ENCODE results near the gene SPC25. TPM values are rescaled to one million over a fixed set of nuclear protein-coding genes. Genes with fewer than 3 reads are reported as not detected.

SPC25 gene
- total and polyA plus RNA-seq, 9 of the 15 experiments (the other 6 are each of a cell fraction or from before 2014, with no cell fraction given), result 44.8 to 100 (median 75.0) TPM

DNA sequence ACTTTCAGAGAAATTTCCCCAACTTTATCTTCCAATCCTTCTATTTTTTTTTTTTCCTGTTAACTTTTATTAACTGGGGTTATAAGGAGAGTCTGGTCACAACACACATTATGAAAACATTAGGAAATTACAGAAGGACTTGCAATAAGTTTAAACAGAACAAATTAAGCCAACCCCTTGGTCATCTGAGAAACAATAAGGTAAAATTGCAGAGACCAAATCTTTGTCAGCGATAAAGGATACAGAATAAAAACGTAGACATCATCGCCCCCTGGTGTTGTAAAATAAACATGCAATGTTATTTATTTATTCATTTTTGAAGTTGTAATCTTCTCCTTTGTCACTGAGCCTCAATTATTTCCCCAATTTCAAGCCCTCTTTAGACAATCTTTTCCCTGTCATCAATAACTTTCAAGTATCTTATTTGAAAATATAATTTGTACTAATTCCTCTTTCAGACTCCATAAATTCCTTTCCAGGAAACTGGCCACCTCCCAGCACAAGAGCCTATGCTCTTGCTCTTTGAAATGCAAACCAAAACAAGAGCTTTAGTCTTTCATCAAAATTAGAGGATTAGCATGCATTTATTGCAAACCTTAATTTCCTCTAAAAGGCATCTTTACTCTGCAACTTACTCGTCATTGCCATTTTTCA, 30.4 kb upstream of the SPC25 start (continued):
- TF ChIP-seq, protein P1, sequence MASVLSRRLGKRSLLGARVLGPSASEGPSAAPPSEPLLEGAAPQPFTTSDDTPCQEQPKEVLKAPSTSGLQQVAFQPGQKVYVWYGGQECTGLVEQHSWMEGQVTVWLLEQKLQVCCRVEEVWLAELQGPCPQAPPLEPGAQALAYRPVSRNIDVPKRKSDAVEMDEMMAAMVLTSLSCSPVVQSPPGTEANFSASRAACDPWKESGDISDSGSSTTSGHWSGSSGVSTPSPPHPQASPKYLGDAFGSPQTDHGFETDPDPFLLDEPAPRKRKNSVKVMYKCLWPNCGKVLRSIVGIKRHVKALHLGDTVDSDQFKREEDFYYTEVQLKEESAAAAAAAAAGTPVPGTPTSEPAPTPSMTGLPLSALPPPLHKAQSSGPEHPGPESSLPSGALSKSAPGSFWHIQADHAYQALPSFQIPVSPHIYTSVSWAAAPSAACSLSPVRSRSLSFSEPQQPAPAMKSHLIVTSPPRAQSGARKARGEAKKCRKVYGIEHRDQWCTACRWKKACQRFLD (CRISPR knock-in tag; IDR thresholded peaks at IDR 0.05), result no peak
- TF ChIP-seq, protein P2, sequence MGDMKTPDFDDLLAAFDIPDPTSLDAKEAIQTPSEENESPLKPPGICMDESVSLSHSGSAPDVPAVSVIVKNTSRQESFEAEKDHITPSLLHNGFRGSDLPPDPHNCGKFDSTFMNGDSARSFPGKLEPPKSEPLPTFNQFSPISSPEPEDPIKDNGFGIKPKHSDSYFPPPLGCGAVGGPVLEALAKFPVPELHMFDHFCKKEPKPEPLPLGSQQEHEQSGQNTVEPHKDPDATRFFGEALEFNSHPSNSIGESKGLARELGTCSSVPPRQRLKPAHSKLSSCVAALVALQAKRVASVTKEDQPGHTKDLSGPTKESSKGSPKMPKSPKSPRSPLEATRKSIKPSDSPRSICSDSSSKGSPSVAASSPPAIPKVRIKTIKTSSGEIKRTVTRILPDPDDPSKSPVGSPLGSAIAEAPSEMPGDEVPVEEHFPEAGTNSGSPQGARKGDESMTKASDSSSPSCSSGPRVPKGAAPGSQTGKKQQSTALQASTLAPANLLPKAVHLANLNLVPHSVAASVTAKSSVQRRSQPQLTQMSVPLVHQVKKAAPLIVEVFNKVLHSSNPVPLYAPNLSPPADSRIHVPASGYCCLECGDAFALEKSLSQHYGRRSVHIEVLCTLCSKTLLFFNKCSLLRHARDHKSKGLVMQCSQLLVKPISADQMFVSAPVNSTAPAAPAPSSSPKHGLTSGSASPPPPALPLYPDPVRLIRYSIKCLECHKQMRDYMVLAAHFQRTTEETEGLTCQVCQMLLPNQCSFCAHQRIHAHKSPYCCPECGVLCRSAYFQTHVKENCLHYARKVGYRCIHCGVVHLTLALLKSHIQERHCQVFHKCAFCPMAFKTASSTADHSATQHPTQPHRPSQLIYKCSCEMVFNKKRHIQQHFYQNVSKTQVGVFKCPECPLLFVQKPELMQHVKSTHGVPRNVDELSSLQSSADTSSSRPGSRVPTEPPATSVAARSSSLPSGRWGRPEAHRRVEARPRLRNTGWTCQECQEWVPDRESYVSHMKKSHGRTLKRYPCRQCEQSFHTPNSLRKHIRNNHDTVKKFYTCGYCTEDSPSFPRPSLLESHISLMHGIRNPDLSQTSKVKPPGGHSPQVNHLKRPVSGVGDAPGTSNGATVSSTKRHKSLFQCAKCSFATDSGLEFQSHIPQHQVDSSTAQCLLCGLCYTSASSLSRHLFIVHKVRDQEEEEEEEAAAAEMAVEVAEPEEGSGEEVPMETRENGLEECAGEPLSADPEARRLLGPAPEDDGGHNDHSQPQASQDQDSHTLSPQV (IDR thresholded peaks at IDR 0.05), result peak; percentile 62; the same call in 1 of the 2 replicates
- TF ChIP-seq, protein P3, sequence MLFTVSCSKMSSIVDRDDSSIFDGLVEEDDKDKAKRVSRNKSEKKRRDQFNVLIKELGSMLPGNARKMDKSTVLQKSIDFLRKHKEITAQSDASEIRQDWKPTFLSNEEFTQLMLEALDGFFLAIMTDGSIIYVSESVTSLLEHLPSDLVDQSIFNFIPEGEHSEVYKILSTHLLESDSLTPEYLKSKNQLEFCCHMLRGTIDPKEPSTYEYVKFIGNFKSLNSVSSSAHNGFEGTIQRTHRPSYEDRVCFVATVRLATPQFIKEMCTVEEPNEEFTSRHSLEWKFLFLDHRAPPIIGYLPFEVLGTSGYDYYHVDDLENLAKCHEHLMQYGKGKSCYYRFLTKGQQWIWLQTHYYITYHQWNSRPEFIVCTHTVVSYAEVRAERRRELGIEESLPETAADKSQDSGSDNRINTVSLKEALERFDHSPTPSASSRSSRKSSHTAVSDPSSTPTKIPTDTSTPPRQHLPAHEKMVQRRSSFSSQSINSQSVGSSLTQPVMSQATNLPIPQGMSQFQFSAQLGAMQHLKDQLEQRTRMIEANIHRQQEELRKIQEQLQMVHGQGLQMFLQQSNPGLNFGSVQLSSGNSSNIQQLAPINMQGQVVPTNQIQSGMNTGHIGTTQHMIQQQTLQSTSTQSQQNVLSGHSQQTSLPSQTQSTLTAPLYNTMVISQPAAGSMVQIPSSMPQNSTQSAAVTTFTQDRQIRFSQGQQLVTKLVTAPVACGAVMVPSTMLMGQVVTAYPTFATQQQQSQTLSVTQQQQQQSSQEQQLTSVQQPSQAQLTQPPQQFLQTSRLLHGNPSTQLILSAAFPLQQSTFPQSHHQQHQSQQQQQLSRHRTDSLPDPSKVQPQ (CRISPR knock-in tag; IDR thresholded peaks at IDR 0.05; ENCODE audit: borderline replicate concordance), result no peak
- TF ChIP-seq ZNF830 (CRISPR knock-in tag; IDR thresholded peaks at IDR 0.05) (no peak), CC2D1A (IDR thresholded peaks at IDR 0.05) (0 out of 2 replicates have a peak, but pooled peaks have one; percentile 52), ZNF57 (CRISPR knock-in tag; IDR thresholded peaks at IDR 0.05) (no peak), ZBTB17 (CRISPR knock-in tag; IDR thresholded peaks at IDR 0.05) (no peak), GATAD2A (IDR thresholded peaks at IDR 0.05) (no peak), NBN (IDR thresholded peaks at IDR 0.05; ENCODE audit: low read depth) (no peak), EZH2 (IDR thresholded peaks at IDR 0.05; ENCODE audit: borderline replicate concordance, low read depth, low read length) (no peak), STAG1 (CRISPR knock-in tag; IDR thresholded peaks at IDR 0.05; ENCODE audit: borderline replicate concordance) (no peak)
- TF ChIP-seq, protein P4, sequence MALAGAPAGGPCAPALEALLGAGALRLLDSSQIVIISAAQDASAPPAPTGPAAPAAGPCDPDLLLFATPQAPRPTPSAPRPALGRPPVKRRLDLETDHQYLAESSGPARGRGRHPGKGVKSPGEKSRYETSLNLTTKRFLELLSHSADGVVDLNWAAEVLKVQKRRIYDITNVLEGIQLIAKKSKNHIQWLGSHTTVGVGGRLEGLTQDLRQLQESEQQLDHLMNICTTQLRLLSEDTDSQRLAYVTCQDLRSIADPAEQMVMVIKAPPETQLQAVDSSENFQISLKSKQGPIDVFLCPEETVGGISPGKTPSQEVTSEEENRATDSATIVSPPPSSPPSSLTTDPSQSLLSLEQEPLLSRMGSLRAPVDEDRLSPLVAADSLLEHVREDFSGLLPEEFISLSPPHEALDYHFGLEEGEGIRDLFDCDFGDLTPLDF (CRISPR knock-in tag; IDR thresholded peaks at IDR 0.05), result no peak

All from K562 (cell line).